ENCODE data around the gene RSPO4.
A peak's percentile ranks its signal among the peaks of the same experiment; 100 is the strongest.

- TF ChIP-seq CTCF (IDR thresholded peaks at IDR 0.05; ENCODE audit: low read depth, low read length) (peak; percentile 75), POLR2A (IDR thresholded peaks at IDR 0.05; ENCODE audit: extremely low read depth, insufficient read length) (no peak), MAX (IDR thresholded peaks at IDR 0.05; ENCODE audit: low read depth, low read length) (peak; percentile 36; the same call in 1 of the 2 replicates), MYC (IDR thresholded peaks at IDR 0.05; ENCODE audit: low read depth, low read length) (no peak)
These were observed 28.3 kb downstream of the RSPO4 start for GRCh38 chr20:973785-974194.
